ENCODE measurements around the gene IGSF10. TPM values are rescaled to one million over a fixed set of nuclear protein-coding genes. Genes with fewer than 3 reads are reported as not detected.

The IGSF10 gene
- total RNA-seq, 2 donors from 2014 or later: 0.24 to 0.44 TPM

GRCh38 chr3:151503074-151503473 is 42.2 kb upstream of the IGSF10 start:
- no peaks in the 10 kb centered on the region for H3K36me3 Mint-ChIP-seq (ENCODE audit: low read depth)
- no peak overlapping the region for H3K4me3 Mint-ChIP-seq
- no peak for TF ChIP-seq CTCF (conservative IDR thresholded peaks at IDR 0.05)
- no peak for DNase-seq
- H3K9me3 Mint-ChIP-seq: no peaks in the 10 kb centered on the region
- Histone ChIP-seq H3K9me3 (ENCODE audit: control insufficient read depth, low read length) (no peaks in the 10 kb centered on the region), H3K27ac (ENCODE audit: low read depth, low read length) (no peak overlapping the region), H3K27me3 (ENCODE audit: control insufficient read depth, insufficient read depth, low read length, poor library complexity, severe bottlenecking) (no peaks in the 10 kb centered on the region), H3K4me1 (ENCODE audit: control insufficient read depth, insufficient read depth, low read length) (no peaks in the 10 kb centered on the region), H3K36me3 (ENCODE audit: control insufficient read depth, insufficient read depth, low read length) (no peaks in the 10 kb centered on the region), H3K4me3 (ENCODE audit: low read length) (no peak overlapping the region), H3K9ac (ENCODE audit: extremely low read depth, low read length, poor library complexity, severe bottlenecking) (no peak overlapping the region)
- no CpG with 5 or more reads among the region's 1 CpG for WGBS, 2 experiments (ENCODE audit: insufficient coverage in 1 of 2, insufficient read length in 1 of 2)
- H3K4me1 Mint-ChIP-seq: peaks cover 7% of the 10 kb centered on the region
- no peaks in the 10 kb centered on the region for H3K27me3 Mint-ChIP-seq (ENCODE audit: insufficient read depth)
- no peak overlapping the region for H3K27ac Mint-ChIP-seq

- H3K36me3 ChIP-seq (ENCODE audit: control insufficient read depth, insufficient read depth, low read length): no peaks in the 10 kb centered on the region
- no peak overlapping the region for H3K27ac ChIP-seq (ENCODE audit: low read depth, low read length)
- Mint-ChIP-seq H3K36me3 (ENCODE audit: low read depth) (no peaks in the 10 kb centered on the region), H3K27me3 (ENCODE audit: insufficient read depth) (no peaks in the 10 kb centered on the region), H3K4me1 (peaks cover 7% of the 10 kb centered on the region), H3K4me3 (no peak overlapping the region), H3K9me3 (peaks cover 2% of the 10 kb centered on the region), H3K27ac (no peak overlapping the region)
- TF ChIP-seq CTCF (conservative IDR thresholded peaks at IDR 0.05): no peak
- H3K4me1 ChIP-seq (ENCODE audit: control insufficient read depth, insufficient read depth, low read length): no peaks in the 10 kb centered on the region
- no peak overlapping the region for H3K4me3 ChIP-seq (ENCODE audit: low read length)
- no peak for DNase-seq
- H3K9me3 ChIP-seq (ENCODE audit: control insufficient read depth, low read length): no peaks in the 10 kb centered on the region
- no peaks in the 10 kb centered on the region for H3K27me3 ChIP-seq (ENCODE audit: control insufficient read depth, insufficient read depth, low read length, poor library complexity, severe bottlenecking)
- H3K9ac ChIP-seq (ENCODE audit: extremely low read depth, low read length, poor library complexity, severe bottlenecking): no peak overlapping the region
- WGBS, 2 experiments (ENCODE audit: insufficient coverage in 1 of 2, insufficient read length in 1 of 2): 94% methylated on average over 4 of the region's 4 CpGs; no CpG with 5 or more reads in 1 of the 2 experiments
Measured at GRCh38 chr3:151501923-151502632, 41.2 kb upstream of the IGSF10 start.

- no peak overlapping the region for H3K27ac Mint-ChIP-seq
- H3K4me1 Mint-ChIP-seq: peaks cover 7% of the 10 kb centered on the region
- H3K9me3 Mint-ChIP-seq: peaks cover 2% of the 10 kb centered on the region
- TF ChIP-seq CTCF (conservative IDR thresholded peaks at IDR 0.05): no peak
- DNase-seq: no peak
- 71 to 83% methylated on average over 1 to 4 of the region's 5 CpGs for WGBS, 2 experiments (ENCODE audit: insufficient coverage in 1 of 2, insufficient read length in 1 of 2)
- no peak overlapping the region for H3K4me3 ChIP-seq (ENCODE audit: low read length)
- H3K27ac ChIP-seq (ENCODE audit: low read depth, low read length): no peak overlapping the region
- no peak overlapping the region for H3K9ac ChIP-seq (ENCODE audit: extremely low read depth, low read length, poor library complexity, severe bottlenecking)
- H3K27me3 Mint-ChIP-seq (ENCODE audit: insufficient read depth): no peaks in the 10 kb centered on the region
- no peaks in the 10 kb centered on the region for H3K9me3 ChIP-seq (ENCODE audit: control insufficient read depth, low read length)
- H3K27me3 ChIP-seq (ENCODE audit: control insufficient read depth, insufficient read depth, low read length, poor library complexity, severe bottlenecking): no peaks in the 10 kb centered on the region
- H3K4me1 ChIP-seq (ENCODE audit: control insufficient read depth, insufficient read depth, low read length): no peaks in the 10 kb centered on the region
- H3K36me3 ChIP-seq (ENCODE audit: control insufficient read depth, insufficient read depth, low read length): no peaks in the 10 kb centered on the region
- no peaks in the 10 kb centered on the region for H3K36me3 Mint-ChIP-seq (ENCODE audit: low read depth)
- H3K4me3 Mint-ChIP-seq: no peak overlapping the region
Measured at GRCh38 chr3:151501171-151501922, 40.5 kb upstream of the IGSF10 start.

Measured in endodermal cell (in vitro differentiated cells).